Measurements from ENCODE around the gene SCUBE3.

The SCUBE3 gene

DNA sequence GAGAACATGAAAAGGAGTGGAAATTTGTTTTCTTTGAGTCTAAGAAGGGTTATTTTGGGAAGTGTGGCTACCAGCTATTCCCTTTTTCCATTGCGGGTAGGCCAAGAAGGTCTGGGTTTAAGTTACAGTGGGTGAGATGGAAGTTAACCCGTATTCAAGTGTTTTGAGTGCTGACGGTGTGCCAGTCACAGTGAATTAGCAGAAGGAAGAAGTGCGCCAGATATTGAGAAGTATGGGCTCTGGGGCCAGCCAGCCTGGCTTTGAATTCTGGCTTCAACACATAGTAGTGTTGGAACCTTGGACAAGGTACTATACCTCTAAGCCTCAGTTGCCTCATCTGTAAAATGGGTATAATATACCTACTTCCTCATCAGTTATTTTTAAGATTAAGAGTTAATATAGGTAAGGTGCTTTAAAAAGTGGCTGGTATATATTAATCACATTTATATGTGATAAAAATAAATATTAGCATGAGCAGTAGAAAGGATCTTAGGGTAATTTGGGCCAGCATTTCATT is 62.0 kb downstream of the SCUBE3 start:
- DNase-seq = no peak

DNA sequence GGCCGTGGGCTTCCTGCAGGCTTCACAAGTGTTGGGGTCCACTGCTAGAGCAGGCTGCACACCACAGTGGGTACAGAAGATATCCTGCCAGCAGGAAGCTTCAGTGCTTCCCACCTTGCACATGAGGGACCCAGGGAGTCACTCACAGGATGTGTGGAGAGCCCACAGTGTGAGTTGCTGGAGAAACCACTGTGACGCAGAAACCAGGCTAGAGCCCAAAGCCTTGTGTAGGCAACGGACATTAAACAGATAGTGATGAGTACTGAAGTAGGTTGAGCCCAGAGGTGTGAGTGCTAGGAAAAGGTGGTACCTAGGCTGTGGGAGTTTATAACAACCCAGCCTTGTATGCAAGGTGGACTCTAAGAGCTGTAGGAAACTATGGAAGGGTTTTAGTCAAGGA is 65.0 kb downstream of the SCUBE3 start:
- DNase-seq = no peak

DNA sequence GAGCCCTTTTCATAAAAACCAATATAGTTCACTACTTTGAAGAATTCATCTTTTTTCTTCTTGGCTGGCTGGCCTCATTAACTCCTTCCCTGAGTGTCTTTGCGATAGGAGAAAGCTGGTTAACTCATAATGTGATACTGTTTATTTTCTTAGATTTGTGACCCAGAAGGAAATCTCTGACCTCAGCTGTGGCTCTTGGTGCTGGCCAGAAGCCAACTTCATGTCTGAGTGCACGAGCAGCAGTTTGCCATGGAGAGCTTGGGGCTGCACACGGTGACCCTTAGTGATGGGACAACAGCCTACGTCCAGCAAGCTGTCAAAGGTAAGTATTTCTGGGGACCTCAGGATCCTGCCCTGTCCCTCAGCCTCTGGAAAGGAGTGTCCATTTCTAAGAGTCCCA is 67.1 kb downstream of the SCUBE3 start:
- DNase-seq = no peak

DNA sequence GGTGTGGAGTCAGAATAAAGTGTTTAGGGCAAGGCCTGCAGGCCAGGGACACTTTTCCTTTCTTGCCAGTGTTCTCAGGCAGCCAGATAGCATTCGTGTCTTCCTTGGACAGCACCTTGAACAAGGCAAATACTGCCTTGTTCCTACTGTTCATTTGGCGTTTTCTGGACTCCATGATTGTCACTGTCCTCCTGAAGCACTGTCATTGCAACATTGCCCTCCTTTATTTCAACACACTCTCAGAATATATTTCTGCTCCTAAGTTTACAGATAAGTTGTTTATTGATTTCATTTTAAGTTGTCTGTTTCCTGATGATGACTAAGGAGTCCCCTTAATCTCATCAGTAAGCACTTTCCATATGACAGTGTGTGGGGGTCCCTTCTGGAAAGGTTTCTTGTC is 68.7 kb downstream of the SCUBE3 start:
- no peak for DNase-seq

DNA sequence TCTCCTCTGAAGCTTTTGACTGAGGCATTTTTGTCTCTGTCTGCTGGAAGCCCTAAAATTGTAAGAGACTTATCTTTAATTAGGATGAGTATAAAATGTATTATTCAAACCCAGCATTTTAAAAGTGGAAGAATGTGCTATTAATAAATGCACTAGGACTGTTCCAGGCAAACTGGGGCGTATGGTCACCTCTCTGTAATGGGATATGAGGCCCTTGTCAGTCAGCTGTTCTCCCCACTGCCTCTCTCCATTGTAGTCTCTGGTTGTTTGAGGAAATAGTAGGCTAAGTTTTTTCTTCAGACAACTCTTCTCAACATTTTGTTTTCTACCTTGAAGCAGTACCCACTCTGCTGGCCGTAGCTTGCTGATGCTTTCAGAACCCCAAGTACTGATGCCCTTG is 69.6 kb downstream of the SCUBE3 start:
- no peak for DNase-seq

DNA sequence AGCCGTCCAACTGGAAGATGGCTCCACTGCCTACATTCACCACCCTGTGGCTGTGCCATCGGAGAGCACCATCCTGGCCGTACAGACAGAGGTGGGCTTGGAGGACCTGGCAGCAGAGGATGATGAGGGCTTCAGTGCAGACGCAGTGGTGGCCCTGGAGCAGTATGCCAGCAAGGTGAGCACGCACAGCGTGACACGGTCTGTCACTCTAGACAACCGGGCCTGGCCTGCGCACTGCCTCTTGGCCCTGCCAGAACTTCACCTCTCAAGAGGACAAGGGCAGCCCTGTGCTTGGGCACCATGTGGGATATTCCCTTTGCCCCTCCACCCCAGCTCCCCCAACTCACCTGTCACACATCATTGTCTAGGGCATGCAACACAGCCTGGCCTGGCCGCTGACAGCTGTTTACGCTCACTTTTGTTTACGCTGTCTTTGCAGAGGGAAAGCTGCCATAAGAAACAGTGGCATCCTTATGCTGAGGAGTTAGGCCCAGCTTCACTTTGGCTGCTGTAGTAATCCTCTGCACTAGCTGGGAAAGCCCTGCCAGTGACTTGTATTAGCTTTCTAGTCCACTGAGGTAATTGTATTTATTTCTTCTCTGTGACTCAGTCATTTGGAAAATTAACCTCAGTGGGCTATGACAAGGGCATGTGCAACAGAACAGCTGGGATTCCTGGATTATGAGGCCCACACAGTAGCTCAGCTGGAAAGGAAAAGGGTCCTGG is 74.1 kb downstream of the SCUBE3 start:
- no peak for DNase-seq

DNA sequence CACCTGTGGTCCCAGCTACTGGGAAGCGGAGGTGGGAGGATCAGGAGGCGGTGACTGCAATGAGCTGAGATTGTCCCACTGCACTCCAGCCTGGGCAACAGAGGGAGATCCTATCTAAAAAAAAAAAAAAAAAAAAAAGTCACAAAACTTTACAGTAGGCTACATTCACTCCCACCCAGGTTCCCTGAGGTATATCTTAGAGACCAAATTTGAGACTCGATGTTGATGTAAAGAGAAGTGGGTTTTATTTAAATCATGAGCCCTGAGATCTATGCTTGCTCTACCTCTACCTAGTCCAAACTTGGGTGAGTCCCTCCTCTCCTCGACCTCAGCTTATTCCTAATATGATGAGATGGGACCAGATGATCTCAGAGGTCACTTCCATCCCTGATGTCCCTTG is 75.1 kb downstream of the SCUBE3 start:
- DNase-seq = no peak

DNA sequence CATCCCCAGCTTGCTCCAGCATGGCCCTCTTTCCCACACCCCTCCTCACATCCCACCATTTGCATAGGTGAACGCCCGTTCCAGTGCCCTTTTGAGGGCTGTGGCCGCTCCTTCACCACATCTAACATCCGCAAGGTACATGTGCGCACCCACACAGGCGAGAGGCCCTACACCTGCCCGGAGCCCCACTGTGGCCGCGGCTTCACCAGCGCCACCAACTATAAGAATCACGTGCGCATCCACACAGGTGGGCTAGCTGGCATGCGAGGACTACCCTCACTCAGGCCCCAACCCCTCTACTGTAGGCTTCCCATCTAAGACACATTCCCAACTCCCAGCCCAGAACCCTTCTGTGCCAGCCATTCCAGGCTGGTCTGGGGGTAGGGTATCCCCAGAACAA is 77.7 kb downstream of the SCUBE3 start:
- DNase-seq = no peak

DNA sequence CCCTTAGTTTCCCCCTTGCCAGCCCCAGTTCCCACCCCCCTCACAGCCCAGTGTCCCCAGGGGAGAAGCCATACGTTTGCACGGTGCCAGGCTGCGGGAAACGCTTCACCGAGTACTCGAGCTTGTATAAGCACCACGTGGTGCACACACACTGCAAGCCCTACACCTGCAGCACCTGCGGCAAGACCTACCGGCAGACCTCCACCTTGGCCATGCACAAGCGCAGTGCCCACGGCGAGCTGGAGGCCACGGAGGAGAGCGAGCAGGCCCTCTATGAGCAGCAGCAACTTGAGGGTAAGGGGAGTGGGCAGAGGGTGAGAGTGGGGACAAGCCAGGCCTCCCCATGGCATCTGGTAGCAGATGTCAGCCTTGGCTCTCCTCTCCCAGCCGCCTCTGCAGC is 78.7 kb downstream of the SCUBE3 start:
- DNase-seq = no peak

DNA sequence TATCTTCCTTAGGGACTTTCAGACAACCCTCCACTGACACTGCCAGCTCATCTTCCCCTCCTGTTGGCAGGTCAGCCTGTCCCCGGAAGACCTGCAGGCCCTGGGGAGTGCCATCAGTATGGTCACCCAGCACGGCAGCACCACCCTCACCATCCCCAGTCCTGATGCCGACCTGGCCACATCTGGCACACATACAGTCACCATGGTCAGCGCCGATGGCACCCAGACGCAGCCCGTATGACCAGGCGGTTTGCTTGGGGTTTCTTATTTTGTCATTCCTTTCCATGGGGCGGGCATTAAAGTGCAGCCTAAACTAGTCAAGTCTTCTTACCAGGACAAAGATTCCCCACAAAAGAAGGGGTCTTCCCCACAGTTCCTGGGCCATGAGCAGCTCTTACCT is 79.9 kb downstream of the SCUBE3 start:
- DNase-seq = no peak

DNA sequence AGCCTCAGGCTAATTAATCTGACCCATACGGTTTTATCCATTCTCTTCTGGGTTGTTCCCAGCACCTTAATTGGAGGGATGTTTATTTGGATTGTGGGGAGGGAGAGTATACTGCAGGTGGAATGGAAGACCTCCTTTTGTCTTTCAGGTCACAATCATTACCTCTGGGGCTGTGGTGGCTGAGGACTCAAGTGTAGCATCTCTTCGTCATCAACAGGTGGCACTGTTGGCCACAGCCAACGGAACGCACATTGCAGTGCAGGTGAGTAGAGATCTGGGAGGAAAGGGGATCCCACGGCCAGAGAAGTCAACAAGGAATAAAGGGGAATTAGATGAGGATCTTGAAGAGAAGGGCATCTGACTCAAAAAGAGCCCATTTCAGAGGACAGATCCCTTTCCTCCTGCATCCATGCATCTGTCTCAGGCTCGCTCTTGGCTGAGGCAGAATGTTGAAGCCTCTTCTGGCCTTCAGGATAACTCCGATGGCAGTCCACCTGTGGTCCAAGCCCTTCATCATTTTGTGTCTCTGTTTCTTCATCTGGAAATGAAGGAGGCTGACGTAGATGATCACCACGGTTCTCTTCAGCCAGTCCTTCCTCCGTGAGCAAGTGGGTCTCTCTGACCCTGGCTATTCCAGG is 80.7 kb downstream of the SCUBE3 start:
- peak; percentile 71 for DNase-seq

DNA sequence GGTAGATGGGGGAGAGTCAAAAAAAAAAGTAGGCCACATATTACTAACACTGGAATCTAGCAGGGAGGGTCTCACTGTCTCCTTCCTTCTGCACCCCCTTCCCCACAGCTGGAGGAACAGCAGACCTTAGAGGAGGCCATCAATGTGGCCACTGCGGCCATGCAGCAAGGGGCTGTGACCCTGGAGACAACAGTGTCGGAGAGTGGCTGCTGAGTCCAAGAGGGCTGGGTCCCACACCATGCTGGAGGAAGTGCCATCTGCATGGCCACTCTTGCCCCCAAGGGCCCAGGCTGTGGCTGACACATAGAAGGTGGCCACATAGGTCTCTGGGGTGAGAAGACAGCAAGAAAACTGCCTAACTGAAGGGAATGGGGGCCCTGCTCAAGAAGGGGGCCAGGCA is 81.3 kb downstream of the SCUBE3 start:
- no peak for DNase-seq

DNA sequence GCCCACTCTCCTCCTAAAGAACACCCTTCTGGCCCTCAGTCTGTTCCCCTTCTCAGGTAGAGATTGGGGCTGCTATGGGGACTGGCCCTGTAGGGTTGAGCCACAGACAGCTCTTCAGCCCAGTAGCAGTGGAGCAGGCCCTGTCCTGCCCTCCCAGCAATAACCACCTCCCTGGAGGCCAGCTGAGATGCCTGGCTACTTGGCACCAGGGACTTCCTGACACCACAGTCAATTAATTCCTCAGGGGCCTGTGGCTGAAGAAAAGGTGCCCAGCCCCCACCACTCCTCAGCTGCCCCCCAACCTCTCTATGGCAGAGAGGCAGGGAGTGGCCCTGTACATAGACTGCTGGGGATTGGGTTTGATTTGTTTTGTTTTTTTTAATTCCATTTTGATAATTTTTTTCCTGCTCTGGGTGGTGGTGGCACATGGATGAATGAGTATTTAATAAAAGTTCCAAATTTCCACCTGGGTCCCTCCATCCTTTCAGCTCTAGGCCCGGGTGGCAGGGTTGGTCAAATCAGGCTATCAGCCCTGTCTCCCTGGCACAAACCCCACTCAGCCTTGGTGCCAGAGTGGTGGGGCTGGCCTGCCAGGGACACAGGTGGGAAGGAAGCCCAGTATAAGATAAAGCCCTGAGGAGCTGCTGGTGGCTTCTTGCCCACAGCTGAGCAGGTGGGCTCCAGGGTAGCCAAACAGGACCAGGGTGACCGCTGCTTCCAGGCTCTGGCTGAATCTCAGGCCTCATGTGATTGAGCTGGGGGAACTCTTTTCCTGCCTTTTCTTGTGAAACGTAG is 82.0 kb downstream of the SCUBE3 start:
- no peak for DNase-seq

DNA sequence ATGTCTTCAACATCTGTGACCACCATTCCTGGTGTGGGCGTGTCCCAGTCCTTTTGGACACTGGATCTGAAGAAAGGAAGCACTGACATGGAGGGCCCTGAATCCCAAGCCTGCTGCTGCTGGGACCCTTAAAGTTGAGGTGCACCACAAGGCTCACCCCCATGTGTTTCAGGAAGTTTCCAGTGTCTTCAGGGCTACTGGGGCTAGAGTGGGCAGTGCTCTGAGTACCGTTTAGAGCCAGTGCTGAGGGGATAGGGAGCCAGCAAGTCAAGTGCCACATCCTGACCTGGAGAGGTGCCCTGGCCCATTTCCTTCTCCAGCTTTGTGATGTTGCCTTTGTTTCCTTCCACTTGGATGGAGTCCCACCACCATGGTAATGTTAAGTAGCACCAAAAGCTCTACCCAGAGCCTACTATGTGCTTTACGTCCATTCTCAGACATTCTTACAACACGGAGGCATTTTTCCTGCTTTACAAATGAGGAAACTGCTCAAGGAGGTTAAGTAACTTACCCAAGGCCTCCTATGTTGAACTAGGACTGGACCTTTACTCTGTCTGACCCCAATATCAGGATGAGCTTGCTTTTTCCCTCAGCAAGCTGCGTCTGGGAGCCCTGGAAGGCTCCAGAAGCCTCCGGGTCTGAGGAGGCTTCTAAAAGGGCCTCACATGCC is 83.3 kb downstream of the SCUBE3 start:
- no peak for DNase-seq

DNA sequence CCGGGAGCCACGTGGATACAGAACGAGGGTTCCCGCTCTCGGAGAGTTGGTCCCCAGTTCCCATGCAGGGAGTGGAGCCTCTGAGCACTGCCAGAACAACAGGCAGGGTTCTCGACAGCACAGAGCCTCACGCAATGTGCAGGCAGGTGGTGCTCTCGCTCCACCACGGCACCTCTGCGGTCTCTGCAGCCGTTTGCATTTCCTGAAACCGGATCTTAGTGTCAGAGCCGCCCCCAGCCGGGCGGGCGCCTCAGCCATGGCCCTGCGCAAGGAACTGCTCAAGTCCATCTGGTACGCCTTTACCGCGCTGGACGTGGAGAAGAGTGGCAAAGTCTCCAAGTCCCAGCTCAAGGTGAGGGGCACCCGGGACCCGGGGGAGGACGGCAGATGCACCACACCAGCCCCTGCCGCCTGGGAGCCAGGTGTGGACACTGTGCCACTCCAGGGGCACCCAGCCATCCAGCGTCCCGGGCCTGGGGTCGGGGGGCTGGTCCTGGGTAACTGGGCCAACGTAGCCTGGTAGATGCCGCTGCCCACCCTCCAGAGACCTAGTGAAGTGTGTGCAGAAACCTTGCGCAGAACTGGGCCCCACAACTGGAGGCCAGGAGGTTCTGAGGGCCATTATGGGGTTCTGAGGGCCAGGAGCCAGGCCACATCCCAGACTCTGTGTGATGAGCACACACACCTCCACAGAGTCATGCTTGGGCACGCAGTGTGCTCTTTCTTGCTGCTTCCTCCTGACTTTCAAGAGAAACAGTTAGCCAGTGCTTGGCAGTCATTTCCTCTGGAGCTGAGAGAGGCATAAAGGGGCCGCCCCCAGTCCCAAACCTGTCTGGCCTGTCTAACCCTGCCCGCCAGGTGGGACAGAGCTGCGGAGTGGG is 84.1 kb downstream of the SCUBE3 start, which contains the start of gene DEF6:
DEF6 (plus strand) TSS at position 218 of the 881 bp plus-strand sequence; CDS start at position 257, 39 bp downstream.
- peak; percentile 91 for DNase-seq

DNA sequence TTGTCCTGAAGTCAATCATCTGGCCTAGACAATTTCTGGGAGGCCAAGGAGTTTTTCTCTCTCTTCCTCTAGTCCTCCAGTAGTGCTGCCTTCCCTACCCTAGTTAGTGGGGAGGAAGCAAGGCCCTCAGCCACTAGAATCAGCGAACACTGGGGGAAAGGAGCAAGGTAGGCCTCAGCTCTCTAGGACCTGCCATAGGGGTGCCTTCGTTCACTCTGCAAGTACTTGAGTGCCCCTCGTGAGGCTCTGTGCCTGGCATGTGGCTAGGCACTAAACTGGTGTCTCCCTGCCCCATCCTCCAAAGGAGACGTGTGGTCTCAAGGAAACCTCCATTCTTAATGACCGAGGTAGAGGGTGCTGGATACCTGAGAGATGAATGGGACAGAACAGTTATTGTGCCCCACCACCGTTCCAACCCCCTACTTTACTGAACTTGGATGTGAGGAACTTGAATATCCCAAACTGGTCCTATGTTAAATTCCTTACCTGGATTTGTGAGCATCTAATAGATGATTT is 84.9 kb downstream of the SCUBE3 start:
- DNase-seq = peak; percentile 48

DNA sequence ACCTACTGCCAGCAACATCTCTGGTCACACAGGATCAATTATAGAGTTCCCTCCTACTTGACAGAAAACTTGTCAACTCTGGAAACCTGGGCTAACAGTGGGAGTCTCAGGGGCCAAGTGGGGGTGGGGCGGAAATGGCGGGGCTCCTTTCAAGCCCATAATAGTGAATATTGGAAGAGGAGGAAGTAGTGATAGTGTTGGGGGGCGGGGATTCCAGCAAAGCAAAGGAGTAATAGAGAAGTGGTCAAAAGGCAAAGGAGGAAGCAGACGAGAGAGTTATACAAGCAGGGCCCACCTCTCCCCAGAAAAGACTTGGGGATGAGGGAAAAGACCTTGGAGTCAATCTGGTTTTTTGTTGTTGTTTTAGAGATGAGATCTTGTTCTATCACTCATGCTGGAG is 85.9 kb downstream of the SCUBE3 start:
- DNase-seq = peak; percentile 72

DNA sequence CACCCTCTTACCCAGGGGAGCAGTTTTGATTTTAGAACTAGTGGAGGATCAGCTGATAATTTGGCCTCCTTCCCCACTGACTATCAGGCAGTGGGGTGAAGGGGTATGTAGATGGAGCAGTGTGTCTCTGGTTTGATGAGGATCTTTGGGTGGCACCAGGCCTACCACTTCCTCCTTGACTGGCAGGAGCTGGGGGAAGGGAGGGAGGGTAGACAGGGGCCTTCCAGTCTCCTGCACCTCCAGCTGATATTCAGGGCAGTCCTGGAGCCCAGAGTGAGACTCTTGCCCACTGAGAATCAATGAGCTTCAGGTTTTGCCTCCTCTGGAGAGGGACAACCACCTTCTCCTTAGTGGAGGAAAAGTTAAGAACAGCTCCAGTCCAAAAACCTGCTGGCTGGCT is 87.1 kb downstream of the SCUBE3 start:
- peak; percentile 78 for DNase-seq

All from CD4-positive, alpha-beta T cell treated with Interleukin-17A for 4 hours (primary cell).